Left renal cortex interstitium (tissue), 4 donors: ENCODE results near the gene VARS2. TPM values are rescaled to one million over a fixed set of nuclear protein-coding genes. Genes with fewer than 3 reads are reported as not detected.
"Not testable (repeated sequence)": the region's sequence is repeated elsewhere in the genome, so short reads cannot be mapped to it uniquely, and the experiment has no call there.

Experiments used
- DNase-seq, 4 donors: peaks; one replicate each; pipeline ENCODE4 v3.0.0-alpha.2; 2013; ENCODE audit warnings: low read depth in 4 of 4, low spot score in 2 of 4, missing footprints in 1 of 4
- polyA plus RNA-seq, 4 donors: library from polyadenylated mRNA; unstranded; fragments of 120-200 nt; gene quantifications; one replicate each; pipeline ENCODE4 v1.2.1, GENCODE V29; 2013; ENCODE audit not compliant: insufficient read length in 4 of 4

Gene VARS2
- polyA plus RNA-seq, 4 donors: 28.6 to 54.8 (median 40.8) TPM

DNA sequence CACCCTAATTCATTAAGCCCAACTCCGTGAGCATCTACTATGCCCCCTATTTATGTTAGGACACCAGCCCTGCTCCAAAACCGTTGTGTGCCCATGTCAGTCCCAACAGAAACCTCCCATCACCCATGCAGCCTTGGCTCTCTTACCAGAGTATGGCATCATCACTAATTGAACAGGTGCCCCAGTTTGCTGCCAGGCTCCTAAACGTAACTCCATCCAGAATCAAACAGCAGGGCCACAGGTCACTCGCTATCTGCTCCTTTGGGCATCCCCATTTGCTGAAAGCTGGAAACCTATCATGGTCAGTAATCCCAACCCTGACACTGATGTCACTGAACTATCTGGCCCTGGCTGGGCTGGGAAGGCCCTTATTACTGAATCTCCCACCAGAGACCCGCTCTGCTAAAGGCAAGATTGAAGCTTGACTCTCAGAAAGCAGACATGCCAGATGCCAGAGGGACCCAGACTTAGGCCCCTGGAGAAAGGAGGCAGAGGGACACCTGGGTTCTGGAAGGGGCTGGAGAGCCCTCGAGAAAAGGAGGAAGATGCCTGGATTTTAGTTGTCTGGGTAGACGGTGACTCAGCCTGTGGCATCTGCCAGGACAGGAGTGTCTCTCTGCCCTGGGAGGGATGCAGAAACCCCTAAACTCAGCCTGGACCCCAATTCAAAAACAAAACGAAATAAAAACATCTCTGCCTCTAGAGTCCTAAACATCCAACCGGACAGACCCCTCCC, 40.8 kb downstream of the VARS2 start:
- no peak for DNase-seq

DNA sequence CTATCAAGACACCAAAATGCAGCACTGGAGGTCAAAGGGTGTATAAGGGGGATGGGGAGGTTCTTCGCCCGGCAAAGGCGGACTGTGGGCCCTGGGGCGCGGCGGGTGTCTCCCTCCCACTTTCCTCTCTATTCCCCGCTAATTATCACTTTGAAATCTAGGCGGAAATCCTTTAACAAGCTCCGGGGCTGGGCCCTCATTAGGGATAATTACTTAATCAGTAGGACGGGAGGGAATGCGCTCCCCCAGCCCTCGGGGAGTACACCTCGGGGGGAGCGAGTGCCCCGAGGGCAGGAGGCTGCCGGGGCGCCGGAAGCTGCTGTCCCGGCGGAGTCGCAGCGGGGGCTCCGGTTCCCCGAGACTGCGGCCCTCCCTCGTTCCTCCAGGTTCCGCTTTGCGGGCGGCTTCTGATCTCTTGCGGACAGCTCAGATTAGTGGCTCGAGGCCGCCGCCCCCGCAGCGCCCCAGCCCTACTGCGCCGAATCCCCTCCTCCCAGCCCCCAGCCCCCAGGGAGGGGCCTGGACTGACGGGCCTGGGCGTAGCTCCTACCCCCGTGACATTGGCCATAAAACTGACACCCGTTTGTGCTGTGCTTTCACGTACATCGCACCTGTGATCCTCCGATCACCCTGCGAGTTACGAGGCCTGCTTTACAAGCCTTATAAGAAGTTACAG, 41.5 kb downstream of the VARS2 start:
- DNase-seq: peak in 2 of 4 donors; percentile 46 to 48

DNA sequence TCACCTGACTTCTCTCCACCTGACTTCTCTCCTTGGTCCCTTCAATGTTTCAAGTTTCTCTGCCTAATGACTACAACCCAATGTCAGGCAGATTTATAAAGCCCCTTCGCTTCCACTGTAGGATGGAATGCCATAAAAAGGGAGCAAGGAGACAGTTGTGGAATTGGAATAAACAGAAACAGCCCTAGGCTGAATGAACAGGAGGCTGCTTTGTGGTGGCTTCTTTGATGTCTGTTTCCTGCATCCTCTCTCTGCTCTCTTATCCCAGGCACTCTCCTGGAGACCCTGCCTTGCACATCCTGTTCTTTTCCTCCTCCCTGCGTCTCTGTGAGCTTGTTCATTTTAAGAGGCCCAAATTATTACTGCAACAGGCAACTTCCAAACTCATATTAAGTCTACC, 43.7 kb downstream of the VARS2 start:
- no peak for DNase-seq

DNA sequence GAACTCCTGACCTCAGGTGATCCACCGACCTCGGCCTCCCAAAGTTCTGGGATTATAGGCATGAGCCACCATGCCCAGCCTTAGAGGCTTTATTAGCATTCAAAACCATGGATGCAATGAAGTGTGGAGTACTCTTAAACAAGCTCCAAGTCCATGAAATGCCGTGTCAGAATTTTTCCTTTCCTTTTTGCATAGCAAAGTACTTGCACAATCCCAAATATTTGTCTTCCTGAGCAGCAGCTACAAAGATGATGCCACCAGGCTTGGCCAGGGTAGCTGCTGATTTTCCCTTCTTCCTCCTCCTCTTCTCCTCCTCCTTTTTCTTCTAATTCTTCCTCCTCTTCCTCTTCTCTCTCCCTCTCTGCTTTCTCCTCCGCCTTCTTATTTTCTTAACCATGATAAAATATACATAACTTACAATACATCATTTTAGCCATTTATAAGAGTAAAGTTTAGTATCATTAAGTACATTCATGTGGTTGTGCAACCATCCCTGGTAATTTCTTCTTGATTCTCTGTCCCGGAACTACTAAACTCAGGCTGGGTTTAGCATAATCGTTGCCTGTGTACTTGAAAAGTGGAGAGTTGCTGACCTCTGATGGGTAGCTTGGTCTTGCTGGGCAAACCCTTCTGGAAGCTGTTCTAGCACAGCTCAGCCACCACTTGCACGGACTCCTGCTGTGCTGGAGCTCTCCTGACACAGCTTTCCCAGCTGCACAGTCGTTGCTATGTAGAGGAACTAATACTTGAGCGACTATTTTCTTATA, 47.1 kb downstream of the VARS2 start:
- no peak for DNase-seq

DNA sequence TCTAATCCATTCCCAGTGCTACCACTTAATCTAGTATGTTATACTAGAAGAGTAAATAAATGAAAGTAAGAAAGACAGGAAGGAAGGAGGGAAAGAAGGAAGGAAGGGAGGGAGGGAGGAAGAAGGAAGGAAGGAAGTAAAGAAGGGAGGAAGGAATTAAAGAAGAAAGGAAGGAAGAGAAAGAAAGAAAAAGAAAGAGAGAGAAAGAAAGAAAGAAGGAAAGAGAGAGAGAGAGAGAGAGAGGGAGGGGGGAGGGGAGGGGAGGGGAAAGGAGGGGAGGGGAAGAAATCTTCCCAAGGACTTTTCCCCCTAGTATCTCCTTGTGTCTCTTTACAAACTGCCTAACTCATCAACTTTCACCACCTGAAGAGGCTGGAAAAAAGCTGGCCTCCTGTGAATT, 48.7 kb downstream of the VARS2 start:
- no peak for DNase-seq

DNA sequence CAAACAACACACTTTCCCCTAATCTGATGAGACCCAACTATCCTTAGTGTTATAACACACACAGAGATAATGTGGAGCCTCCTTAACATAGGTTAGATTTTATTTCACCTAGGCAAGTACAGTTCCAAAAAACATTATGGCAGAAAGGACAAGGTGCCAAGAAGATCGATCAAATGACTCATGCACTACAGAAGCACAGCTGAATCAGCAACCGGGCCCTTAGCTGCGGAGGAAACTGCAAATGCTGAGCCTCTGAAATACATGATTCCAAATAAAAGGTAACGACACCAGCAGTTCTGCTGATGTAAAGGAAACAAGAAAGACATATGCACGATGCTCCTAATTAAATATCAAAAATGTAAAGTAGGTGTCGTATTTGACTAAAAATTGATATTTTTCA, 49.6 kb downstream of the VARS2 start:
- DNase-seq: no peak

DNA sequence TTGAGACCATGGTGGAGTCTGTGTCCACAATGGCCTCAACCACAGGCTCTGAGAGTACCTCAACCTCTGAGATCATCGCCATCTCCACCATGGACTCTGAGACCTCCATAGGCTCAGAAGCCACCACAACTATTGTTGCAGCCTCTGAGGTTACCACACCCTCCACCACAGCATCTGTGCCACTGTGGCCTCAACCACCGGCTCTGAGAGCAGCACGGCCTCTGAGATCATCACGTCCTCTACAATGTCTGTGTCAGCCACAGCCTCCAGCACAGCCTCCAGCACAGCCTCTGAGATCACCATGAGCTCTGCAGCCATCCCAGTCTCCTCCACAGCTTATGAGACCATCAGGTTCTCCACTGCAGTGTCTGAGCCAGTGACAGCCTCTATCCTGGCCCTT, 50.0 kb downstream of the VARS2 start:
- DNase-seq: no peak

DNA sequence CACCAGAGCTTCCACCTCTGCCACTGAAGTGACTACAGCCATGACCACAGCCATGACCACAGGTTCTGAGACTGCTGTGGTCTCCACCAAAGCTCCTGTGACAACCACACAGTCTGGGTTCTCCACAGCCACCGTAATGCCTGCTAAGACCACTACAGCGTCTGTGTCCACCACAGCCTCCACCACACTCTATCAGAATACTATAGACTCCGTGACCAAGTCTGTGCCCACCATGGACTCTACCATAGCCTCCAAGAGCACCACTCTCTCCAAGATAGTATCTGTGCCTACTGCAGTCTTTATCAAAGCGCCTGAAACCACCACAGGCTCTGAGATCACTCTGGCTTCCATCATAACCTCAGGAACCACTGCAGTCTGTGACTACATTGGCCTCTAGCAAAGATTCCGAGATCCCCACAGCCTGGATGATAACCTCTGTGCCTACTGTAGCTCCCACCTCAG, 51.1 kb downstream of the VARS2 start:
- no peak for DNase-seq

DNA sequence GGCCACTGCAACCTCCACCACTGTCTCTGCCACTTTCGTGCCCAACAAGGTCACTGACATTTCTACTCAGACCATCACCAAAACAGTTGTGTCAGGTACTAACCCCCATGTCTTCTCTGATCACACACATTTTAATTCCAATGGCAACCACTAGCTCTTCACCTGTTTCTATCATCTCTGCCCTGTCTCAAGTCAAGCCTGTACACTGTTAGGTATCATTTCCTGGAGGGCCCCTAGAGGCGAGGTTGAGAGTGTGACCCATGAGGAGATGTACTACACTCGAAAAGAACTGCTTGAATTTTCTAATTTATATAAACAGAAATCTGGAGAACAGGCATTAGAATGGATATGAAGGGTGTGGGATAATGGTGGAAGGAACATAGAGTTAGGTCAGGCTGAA, 52.1 kb downstream of the VARS2 start:
- no peak for DNase-seq

DNA sequence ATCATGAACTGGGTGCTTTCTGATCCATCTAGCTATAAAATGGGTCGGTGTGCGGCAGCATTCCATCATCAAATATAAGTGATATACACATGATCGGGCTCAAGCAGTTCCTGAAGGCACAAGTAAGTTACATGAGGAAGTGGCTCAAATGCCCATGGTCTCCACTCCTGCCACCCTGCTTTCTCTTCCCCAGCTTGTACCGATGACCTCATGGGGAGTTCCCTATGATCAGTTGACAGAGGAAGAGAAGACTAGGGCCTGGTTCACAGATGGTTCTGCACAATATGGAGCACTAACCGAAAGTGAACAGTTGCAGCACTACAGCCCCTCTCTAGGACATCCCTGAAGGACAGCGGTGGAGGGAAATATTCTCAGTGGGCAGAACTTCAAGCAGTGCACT, 55.1 kb downstream of the VARS2 start:
- DNase-seq: not testable (repeated sequence)

DNA sequence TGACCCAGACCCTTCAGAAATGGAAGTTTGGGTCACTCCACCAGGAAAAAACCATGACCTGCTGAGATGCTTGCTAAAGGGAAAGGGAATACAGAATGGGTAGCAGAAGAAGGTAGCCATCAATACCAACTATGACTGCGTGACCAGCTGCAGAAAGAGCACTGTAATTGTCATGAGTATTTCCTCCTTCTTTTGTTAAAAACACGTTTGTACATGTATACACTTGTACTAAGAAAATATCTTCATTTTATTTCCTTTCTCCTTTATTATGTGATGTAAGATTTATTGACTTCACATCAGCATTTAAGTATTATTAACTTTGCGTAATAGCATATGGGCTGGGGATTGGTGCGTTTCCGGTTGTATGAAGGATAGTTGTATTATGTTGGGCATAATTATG, 56.9 kb downstream of the VARS2 start:
- DNase-seq: no peak

DNA sequence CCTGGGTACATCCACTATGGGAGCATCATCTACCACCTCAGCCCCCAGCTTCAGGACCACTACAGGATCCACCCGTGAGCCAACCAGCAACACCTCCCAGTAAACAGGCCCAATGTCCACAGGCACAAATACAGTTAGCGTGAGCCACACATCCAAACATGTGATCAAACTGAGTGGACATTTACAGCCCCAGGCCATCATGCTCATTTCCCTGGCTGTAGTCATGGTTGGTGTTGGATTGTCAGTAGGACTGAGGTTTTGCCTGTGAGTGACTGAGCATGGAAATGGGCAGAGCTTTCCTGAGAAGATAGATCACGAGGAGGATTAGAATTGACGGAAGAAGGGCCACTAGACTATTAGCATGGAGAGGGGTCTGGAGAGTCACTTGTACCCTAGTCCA, 58.8 kb downstream of the VARS2 start:
- no peak for DNase-seq

DNA sequence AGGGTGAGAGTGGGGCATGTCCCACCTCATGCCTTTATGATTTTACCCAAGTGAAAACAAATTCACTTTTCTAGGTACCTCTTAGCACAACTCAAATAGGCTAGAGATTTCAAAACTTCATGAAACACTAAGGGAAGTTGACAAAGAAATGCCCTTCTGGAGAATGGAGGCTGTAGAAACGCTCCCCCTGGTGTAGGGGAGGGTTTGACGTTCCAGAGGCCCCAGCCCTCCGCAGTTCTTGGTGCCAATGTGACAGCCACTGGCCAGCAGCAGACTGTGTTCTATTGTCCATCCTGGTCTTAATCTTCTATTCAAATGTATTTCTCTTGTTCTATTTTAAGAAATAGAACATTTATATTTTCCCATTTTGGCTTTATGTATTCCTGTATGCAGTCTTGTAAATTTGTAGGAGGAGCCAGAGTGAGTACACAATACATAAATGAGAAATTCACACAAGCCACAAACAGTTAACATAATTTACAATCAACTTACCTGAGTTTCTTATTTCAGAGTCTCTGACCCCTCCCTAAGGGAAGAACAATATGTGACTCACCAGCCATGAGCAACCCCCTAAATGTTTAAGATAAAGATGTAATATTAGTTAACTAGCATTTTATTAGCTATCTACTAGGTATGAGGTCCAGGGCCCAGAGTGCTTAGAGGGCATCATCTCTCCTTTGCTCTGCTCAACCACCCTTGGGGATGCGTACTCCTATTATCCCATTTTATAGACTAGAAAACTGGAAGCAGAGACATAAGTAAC, 60.6 kb downstream of the VARS2 start:
- no peak for DNase-seq

Other genes starting within 250 kb of the VARS2 start
- gene DHX16, start 241.2 kb upstream of the VARS2 start, polyA plus RNA-seq: 10 to 100 TPM; 38.7 to 54.4 (median 44.6) TPM
- gene PPP1R18, start 227.6 kb upstream of the VARS2 start, polyA plus RNA-seq: 10 to 100 TPM; 32.3 to 40.7 (median 37.6) TPM
- gene NRM, start 223.3 kb upstream of the VARS2 start, polyA plus RNA-seq: 10 to 100 TPM; 30.0 to 44.4 (median 36.6) TPM
- 10 to 100 TPM; 32.7 to 55.5 (median 43.6) TPM for gene MDC1, start 197.0 kb upstream of the VARS2 start, polyA plus RNA-seq
- 1,000 to 10,000 TPM; 1,069 to 1,330 (median 1,244) TPM for gene TUBB, start 193.9 kb upstream of the VARS2 start, polyA plus RNA-seq
- 100 to 1,000 TPM; 141 to 148 (median 146) TPM for gene FLOT1, start 171.6 kb upstream of the VARS2 start, polyA plus RNA-seq
- 10 to 100 TPM; 19.0 to 29.8 (median 22.9) TPM for gene IER3, start 169.7 kb upstream of the VARS2 start, polyA plus RNA-seq
- 100 to 1,000 TPM; 141 to 222 (median 177) TPM for gene DDR1, start 29.7 kb upstream of the VARS2 start, polyA plus RNA-seq
- 10 to 100 TPM; 35.3 to 60.7 (median 45.6) TPM for gene GTF2H4, start 6.0 kb upstream of the VARS2 start, polyA plus RNA-seq
- 1 to 10 TPM in 3 of 4 donors, under 1 TPM in 1; 0.95 to 1.3 (median 1.1) TPM for gene SFTA2, start 17.9 kb downstream of the VARS2 start, polyA plus RNA-seq
- gene MUCL3, start 26.7 kb downstream of the VARS2 start, polyA plus RNA-seq: under 1 TPM in 3 of 4 donors, not detected in 1; 0.07 to 0.13 (median 0.13) TPM
- gene MUC21, start 69.5 kb downstream of the VARS2 start, polyA plus RNA-seq: under 1 TPM in 1 of 4 donors, not detected in 3; 0.03 TPM
- not detected for gene MUC22, start 96.2 kb downstream of the VARS2 start, polyA plus RNA-seq
- gene C6orf15, start 198.3 kb downstream of the VARS2 start, polyA plus RNA-seq: not detected
- gene PSORS1C1, start 200.6 kb downstream of the VARS2 start, polyA plus RNA-seq: under 1 TPM in 3 of 4 donors, not detected in 1; 0.05 to 0.34 (median 0.21) TPM
- not detected for gene CDSN, start 206.2 kb downstream of the VARS2 start, polyA plus RNA-seq
- gene PSORS1C2, start 224.8 kb downstream of the VARS2 start, polyA plus RNA-seq: under 1 TPM in 1 of 4 donors, not detected in 3; 0.22 TPM
- gene CCHCR1, start 243.6 kb downstream of the VARS2 start, polyA plus RNA-seq: 10 to 100 TPM; 24.0 to 47.0 (median 34.0) TPM
- gene TCF19, start 244.4 kb downstream of the VARS2 start, polyA plus RNA-seq: 10 to 100 TPM; 17.1 to 20.8 (median 18.8) TPM